Endothelial cell (in vitro differentiated cells): ENCODE measurements around the gene SLC35F6. TPM values are rescaled to one million over a fixed set of nuclear protein-coding genes. Genes with fewer than 3 reads are reported as not detected.
"Not testable (repeated sequence)": the region's sequence is repeated elsewhere in the genome, so short reads cannot be mapped to it uniquely, and the experiment has no call there.

ENCODE experiments used
- DNase-seq: peaks from one replicate; pipeline ENCODE4 v3.0.0; 2021; ENCODE audit warnings: low spot score
- H3K27ac Mint-ChIP-seq: one replicate; pipeline ENCODE4 v1.8.0; 2021; ENCODE audit warnings: mixed read lengths, inconsistent platforms; ENCODE audit not compliant: unreplicated experiment
- H3K27me3 Mint-ChIP-seq: one replicate; pipeline ENCODE4 v1.8.0; 2021; ENCODE audit warnings: mild to moderate bottlenecking, moderate library complexity, mixed read lengths, inconsistent platforms; ENCODE audit not compliant: unreplicated experiment
- H3K36me3 Mint-ChIP-seq: one replicate; pipeline ENCODE4 v1.8.0; 2021; ENCODE audit warnings: mild to moderate bottlenecking, low read depth, mixed read lengths, inconsistent platforms; ENCODE audit not compliant: unreplicated experiment
- H3K4me1 Mint-ChIP-seq: one replicate; pipeline ENCODE4 v1.8.0; 2021; ENCODE audit warnings: mild to moderate bottlenecking, mixed read lengths, inconsistent platforms; ENCODE audit not compliant: unreplicated experiment
- H3K4me3 Mint-ChIP-seq: one replicate; pipeline ENCODE4 v1.8.0; 2021; ENCODE audit warnings: mild to moderate bottlenecking, mixed read lengths, inconsistent platforms; ENCODE audit not compliant: unreplicated experiment
- H3K9me3 Mint-ChIP-seq: one replicate; pipeline ENCODE4 v1.8.0; 2021; ENCODE audit warnings: mixed read lengths, inconsistent platforms; ENCODE audit not compliant: unreplicated experiment
- total RNA-seq: library from RNA; stranded (reverse); fragmentation: NEBNext Ultra II Directional; extraction: Animal tissue kit (Norgen Biotek cat#: 25700); gene quantifications from one replicate; pipeline ENCODE4 v1.2.1, GENCODE V29; 2021; ENCODE audit not compliant: unreplicated experiment
- TF ChIP-seq, protein P1 (sequence below): fragments of 200-600 bp; sonication (generic); IDR thresholded peaks from one replicate; pipeline ENCODE4 v1.5.0; 2021; ENCODE audit warnings: antibody characterized with exemption; ENCODE audit not compliant: unreplicated experiment

The SLC35F6 gene
- total RNA-seq, 1 donor from 2014 or later = 23.8 TPM

DNA sequence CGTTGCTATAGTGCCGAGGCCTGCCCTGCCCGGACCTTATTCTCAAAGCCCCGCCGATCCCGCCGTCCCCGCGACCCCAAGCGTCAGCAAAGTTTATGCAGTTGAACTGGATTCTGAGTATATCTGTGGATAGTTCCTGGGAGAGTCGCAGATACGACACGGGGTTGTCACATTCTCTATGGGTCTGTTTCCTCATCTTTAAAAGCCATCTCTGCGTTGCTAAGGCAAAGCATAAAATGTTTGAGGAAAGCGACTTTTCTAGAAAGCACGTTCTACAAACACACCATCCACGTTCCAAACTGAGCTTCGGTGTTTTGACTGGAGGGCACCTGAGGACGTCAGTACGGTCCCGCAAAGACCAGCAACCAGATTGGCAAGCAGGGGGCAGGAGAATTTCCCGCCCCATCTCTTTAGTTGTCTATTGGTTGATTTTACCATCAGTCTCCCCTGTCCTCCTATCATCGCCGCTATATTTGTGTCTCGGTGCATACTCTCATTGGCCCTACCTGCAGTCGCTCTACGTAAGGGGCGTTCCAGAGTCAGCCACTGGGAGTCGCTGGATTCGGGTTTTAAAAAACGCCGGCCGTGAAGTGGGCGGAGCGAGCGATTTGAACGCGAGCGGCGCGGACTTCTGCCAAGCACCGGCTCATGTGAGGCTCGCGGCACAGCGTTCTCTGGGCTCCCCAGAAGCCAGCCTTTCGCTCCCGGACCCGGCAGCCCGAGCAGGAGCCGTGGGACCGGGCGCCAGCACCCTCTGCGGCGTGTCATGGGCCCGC, 21.5 kb downstream of the SLC35F6 start, which contains the start of gene CENPA:
Gene CENPA, plus strand, starts transcription at position 626 of the 776 bp plus-strand sequence. Its CDS starts 141 bp downstream, at position 767.
- Mint-ChIP-seq H3K4me1 (peaks cover 10% of the 10 kb centered on the region), H3K4me3 (peak within 1 kb of the TSS; percentile 86)
- TF ChIP-seq, protein P1, sequence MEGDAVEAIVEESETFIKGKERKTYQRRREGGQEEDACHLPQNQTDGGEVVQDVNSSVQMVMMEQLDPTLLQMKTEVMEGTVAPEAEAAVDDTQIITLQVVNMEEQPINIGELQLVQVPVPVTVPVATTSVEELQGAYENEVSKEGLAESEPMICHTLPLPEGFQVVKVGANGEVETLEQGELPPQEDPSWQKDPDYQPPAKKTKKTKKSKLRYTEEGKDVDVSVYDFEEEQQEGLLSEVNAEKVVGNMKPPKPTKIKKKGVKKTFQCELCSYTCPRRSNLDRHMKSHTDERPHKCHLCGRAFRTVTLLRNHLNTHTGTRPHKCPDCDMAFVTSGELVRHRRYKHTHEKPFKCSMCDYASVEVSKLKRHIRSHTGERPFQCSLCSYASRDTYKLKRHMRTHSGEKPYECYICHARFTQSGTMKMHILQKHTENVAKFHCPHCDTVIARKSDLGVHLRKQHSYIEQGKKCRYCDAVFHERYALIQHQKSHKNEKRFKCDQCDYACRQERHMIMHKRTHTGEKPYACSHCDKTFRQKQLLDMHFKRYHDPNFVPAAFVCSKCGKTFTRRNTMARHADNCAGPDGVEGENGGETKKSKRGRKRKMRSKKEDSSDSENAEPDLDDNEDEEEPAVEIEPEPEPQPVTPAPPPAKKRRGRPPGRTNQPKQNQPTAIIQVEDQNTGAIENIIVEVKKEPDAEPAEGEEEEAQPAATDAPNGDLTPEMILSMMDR = peak; percentile 72

DNA sequence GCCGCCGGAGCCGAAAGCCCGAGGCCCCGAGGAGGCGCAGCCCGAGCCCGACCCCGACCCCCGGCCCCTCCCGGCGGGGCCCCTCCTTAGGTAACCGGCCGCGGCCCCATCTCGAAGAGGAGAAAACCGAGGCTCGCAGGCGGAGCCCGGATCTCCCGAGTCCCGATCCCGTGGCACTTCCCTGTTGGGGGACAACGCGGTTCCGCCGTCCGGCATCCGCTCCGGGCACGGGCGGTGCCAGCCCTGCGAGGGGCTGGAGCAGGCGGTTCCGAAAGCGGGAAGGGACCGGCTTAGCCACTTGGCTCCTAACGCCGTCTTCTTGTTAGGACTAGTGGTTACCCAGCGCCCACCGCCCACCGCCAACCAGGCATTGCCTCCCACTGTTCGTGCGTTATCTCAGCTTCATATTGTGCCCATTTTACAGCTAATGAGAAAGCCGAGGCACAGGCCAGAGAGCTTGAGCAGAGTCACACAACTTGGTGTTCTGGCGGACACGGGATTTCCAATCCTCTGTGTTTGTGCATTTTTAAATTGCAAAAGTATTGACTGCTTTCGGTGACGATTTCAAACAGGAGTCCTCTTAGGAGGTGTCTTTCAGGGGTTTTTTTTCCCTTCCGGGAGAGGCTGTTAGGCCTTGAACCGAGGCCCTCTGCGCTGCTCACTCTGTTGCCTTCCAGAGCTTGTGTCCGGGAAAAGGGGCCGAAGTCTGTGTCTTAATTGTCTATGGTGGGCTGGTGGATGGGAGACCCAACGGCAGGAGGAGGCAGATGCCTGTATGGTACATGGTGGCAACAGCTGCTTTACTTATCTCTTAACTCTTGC, 22.3 kb downstream of the SLC35F6 start:
- H3K4me1 Mint-ChIP-seq = peaks cover 10% of the 10 kb centered on the region

More for the DNA sequence above, 21.5 kb downstream of the SLC35F6 start, which contains the start of gene CENPA:
- DNase-seq = peak; percentile 96
- Mint-ChIP-seq H3K27ac (peak within 1 kb of the TSS; percentile 7), H3K36me3 (peaks cover 6% of the 10 kb centered on the region), H3K27me3 (peaks cover 2% of the 10 kb centered on the region), H3K9me3 (no peaks in the 10 kb centered on the region)

DNA sequence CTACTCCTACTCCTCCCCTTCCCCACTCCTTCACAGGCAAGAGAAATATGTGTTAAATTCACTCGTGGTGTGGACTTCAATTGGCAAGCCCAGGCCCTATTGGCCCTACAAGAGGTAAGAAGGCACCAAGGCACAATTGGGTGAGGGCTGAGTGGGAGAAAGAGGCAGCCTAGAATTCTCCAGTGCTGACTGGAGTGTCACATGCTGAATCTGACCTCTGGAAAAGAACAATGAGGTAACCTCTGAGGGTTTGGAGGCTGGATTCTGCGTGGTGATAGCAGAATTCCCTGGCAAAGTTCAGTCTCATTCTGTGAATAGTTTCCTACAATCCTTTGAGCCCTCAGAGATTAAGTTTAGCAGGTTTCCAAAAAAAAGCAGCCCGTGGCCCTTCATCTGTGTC, 28.6 kb downstream of the SLC35F6 start:
- Mint-ChIP-seq H3K4me3 (no peak overlapping the region), H3K27me3 (no peaks in the 10 kb centered on the region), H3K9me3 (no peaks in the 10 kb centered on the region), H3K4me1 (peaks cover 6% of the 10 kb centered on the region), H3K36me3 (peaks cover 15% of the 10 kb centered on the region), H3K27ac (no peak overlapping the region)
- no peak for DNase-seq
- TF ChIP-seq, protein P1 = no peak

More for the DNA sequence above, 22.3 kb downstream of the SLC35F6 start:
- Mint-ChIP-seq H3K27ac (peak overlapping the region; percentile 7), H3K36me3 (peaks cover 6% of the 10 kb centered on the region), H3K27me3 (no peaks in the 10 kb centered on the region), H3K9me3 (no peaks in the 10 kb centered on the region), H3K4me3 (peak overlapping the region; percentile 81)
- DNase-seq = peak; percentile 26
- TF ChIP-seq, protein P1 = peak; percentile 13

DNA sequence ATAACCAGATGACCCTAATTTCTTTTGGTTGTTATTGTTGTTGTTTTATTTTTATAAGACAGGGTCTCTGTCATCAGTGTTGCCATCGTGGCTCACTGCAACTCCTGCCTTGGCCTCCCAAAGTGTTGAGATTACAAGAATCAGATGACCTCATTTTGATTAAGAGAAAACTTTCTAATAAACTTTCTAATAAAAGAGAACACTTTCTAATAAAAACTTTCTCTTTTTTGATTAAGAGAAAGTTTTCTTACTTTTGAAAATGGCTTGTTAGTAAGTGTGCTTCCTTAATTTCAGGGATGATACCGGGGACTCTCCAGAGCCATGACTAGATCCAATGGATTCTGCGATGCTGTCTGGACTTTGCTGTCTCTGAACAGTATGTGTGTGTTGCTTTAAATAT, 29.4 kb downstream of the SLC35F6 start:
- no peaks in the 10 kb centered on the region for H3K9me3 Mint-ChIP-seq
- H3K36me3 Mint-ChIP-seq = peaks cover 15% of the 10 kb centered on the region
- no peaks in the 10 kb centered on the region for H3K27me3 Mint-ChIP-seq
- H3K4me1 Mint-ChIP-seq = peaks cover 4% of the 10 kb centered on the region
- no peak overlapping the region for H3K27ac Mint-ChIP-seq
- H3K4me3 Mint-ChIP-seq = no peak overlapping the region
- DNase-seq = no peak
- TF ChIP-seq, protein P1 = no peak

DNA sequence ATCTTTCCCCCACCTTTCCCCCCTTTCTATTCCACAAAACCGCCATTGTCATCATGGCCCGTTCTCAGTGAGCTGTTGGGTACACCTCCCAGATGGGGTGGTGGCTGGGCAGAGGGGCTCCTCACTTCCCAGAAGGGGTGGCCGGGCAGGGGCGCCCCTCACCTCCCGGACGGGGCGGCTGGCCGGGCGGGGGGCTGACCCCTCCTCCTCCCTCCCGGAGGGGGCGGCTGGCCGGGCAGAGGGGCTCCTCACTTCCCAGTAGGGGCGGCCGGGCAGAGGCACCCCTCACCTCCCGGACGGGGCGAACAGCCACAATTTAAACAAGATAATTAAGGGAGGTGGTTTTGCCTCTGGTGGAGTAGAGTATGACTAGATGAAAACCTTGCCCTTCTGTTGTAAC, 31.1 kb downstream of the SLC35F6 start:
- H3K9me3 Mint-ChIP-seq, H3K36me3 Mint-ChIP-seq, H3K4me1 Mint-ChIP-seq, H3K27me3 Mint-ChIP-seq, H3K4me3 Mint-ChIP-seq, DNase-seq, H3K27ac Mint-ChIP-seq: not testable (repeated sequence)
